Central memory CD4-positive, alpha-beta T cell (primary cell): Measurements from ENCODE around the gene MEF2A.
"Not testable (repeated sequence)": the region's sequence is repeated elsewhere in the genome, so short reads cannot be mapped to it uniquely, and the experiment has no call there.

ENCODE experiments used
- DNase-seq: peaks from one replicate; pipeline ENCODE4 v3.0.0; 2022

Gene MEF2A

GRCh38 chr15:99651023-99651807 lies 85.4 kb downstream of the MEF2A start:
- DNase-seq, result no peak

GRCh38 chr15:99656205-99656604 lies 90.4 kb downstream of the MEF2A start:
- no peak for DNase-seq

- DNase-seq, result no peak
Measured at GRCh38 chr15:99657996-99658395, 92.2 kb downstream of the MEF2A start.

DNA sequence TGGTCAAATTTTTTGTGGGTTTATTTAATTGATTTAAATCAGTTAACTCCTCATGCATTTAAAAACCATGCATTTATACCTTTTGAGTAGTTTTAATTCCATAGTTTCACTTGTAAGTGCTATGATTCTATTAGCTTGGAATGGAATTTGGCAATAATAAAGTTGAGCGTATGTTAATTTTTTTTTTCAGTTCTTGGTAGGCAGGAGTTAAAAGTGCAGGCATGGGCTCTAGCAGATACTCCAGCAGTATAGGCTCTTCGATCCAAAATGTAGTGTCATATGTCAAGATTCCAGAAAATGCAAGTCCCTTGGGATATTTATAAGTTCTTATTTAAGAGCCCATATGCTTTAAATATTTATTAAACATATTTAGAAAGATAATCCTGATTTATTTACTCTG lies 97.1 kb downstream of the MEF2A start:
- DNase-seq, result no peak

GRCh38 chr15:99666073-99666472 lies 100.3 kb downstream of the MEF2A start:
- not testable (repeated sequence) for DNase-seq

DNA sequence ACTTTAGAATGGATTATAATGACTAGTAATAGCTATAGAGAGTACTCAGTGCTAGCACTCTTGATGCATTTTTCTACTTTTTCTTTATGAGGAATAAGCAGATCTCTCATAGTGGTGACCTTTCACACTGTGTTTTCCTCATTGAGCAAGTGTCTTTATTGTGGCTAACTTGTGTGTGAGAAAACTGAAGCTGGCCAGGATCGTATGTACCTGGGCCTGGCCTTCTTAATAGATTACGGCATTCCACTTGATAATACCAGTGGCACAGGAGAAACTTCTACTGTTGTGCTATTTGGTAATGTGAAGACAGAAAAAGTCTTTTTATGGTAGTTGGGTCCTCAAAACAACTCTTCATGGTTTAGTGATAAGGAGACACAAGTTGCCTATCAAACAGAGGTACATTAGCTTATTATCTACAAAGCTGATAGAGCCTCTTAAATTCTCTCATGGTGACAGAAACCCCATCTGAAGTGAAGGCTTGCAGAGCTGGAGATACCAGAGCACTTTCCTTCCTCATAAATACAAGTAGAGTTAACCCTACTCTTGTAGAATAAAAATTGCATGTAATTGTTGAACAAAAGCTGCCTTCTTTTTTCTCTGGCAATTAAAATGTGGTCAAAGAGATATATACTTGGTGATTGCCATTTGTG lies 102.9 kb downstream of the MEF2A start:
- DNase-seq, result no peak

DNA sequence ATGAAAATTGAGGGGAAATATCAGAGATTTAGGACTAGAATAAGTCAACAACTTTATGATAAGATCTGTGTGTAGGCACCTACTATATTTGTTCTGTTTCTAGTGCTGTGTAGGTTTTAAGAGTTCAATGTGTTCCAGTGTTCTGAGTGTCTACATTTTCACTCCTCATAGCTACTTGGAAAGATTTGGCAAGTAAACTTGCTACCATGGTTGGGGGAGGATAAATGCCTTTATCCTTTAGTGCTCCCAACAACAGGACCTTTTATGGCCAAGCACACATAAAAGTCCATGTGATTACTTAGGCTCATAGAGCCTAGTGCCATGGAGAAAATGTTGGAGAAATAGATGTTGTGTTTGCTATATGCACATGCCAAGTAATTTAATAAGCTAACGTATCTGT lies 103.5 kb downstream of the MEF2A start:
- DNase-seq, result no peak

DNA sequence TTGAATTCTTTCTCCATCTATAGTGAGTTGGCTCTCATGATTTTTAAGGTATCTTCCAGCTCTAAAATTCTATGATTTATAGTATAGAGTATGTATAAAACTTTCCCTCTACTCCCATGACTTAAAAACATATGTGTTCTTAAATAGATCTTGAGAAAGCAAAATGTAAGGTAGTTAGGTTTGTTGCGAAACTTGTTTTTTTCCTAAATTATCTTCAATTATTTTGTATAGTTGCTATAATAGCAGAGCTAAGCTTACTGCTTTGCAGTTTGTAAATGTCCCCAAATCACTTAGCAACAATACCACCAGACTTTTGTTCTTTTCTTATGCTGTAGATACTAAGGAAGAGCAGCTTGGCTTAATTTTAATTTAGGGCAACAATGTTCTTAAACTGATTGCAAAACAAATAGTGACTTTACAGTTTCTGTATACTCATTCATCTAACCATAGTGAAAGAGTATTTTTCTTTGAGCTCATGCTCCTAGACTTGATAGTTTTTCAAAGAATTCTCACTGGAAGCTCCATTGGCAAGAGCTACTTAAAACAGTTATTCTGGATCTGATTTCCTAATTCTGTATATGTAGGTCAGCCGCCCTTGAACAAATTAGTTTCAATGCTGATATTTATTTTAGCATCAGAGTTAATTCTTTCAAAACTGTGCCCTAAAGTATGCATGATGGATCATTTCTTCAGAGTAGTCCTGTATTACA lies 106.3 kb downstream of the MEF2A start:
- no peak for DNase-seq

GRCh38 chr15:99673111-99673510 lies 107.3 kb downstream of the MEF2A start:
- no peak for DNase-seq

GRCh38 chr15:99674279-99674678 lies 108.5 kb downstream of the MEF2A start:
- DNase-seq, result no peak

DNA sequence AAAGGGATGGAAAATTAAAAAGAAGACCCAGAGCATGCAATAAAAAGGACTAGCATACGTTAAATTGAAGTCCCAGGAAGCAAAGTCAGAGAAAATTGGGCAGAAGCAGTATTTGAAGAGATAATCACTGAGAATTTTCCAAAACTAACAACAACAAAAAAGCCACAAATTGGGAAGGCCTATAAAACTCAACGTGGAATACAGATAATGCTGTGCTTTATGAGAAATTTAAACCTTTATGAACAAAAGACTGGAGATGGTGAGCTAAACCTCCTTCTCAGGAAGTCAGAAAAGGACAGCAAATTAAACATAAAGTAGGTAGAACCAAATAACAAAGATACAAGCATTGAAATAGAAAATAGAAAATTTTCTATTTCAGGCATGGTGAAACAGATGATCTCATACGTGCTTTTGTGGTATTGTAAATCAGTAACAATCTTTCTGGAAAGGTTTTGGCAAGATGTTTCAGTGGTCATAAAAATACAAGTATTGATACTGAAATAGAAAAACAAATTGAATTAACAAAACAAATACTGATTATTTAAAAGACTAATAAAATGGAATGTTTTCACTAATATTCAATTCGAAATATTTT lies 111.9 kb downstream of the MEF2A start:
- no peak for DNase-seq

DNA sequence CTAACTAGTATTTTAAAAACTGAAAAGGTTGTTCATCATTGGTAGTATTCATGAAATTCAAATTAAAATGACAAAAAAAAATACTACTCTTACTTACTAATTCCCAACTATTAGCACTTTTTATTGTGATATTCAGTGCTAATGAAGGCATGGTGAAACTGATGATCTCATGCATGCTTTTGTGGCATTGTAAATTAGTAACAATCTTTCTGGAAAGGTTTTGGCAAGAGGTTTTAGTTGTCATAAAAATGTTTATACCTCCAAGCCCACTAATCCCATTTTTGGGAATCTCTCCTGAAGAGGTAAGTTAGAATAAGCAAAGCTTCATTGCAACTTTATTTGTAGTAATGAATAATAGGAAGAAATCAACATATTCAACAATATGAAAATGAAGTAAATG lies 114.5 kb downstream of the MEF2A start:
- no peak for DNase-seq

GRCh38 chr15:99681990-99682389 lies 116.2 kb downstream of the MEF2A start:
- no peak for DNase-seq

DNA sequence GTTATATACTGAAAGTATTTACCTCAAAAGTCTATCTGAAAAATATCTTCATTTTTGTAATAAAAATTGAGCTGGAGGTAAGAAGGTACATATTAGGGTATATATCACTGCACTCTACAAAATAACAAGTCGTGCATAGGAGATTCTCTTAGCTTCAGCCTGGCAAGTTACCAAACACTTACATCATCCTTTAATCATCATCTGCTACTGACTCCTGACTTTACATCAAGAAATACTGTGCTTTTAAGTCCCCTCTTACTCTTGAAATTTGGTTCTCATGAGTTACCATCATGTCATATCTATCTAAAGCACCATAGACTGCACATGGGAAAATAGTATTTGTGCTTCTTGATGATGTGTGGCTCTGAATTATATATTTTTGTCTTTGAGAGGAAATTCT lies 116.7 kb downstream of the MEF2A start:
- DNase-seq, result no peak

GRCh38 chr15:99683000-99683670 lies 117.4 kb downstream of the MEF2A start:
- DNase-seq, result no peak

DNA sequence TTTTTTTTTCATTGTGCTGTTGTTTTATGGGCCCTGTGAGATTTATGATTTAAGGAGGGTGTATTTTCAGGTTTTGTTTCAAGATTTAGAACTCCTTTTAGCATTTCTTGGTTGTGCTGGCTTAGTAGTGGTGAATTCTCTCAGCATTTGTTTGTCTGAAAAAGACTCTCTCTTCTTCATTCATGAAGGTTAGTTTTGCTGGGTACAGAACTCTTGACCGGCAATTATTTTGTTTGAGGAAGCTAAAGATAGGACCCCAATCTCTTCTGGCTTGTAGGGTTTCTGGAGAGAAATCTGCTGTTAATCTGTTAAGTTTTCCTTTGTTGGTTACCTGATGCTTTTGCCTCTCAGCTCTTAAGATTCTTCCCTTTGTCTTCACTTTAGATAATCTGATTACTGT lies 120.5 kb downstream of the MEF2A start:
- DNase-seq, result no peak

DNA sequence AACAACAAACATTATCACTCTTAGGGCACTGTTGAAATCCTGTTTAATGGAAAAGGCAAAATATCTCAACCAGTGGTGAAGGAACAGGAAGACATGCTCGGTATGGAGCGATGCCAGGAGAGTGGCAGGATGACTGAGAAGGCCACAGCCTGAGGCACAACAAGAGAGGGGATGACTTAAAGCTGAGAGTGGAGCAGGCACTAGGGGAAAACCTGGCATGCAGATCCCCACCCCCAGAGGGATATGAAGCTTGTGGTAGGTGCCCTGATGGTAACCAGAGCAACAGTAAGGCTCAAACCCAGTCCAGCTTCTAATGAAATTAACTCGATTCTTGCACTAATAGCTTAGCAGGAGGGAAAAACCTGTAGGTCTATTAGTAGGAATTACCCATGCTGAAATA lies 127.0 kb downstream of the MEF2A start:
- DNase-seq, result no peak

- DNase-seq, result no peak
Measured at GRCh38 chr15:99696096-99696495, 130.3 kb downstream of the MEF2A start.

GRCh38 chr15:99702895-99703602 lies 137.3 kb downstream of the MEF2A start:
- no peak for DNase-seq

DNA sequence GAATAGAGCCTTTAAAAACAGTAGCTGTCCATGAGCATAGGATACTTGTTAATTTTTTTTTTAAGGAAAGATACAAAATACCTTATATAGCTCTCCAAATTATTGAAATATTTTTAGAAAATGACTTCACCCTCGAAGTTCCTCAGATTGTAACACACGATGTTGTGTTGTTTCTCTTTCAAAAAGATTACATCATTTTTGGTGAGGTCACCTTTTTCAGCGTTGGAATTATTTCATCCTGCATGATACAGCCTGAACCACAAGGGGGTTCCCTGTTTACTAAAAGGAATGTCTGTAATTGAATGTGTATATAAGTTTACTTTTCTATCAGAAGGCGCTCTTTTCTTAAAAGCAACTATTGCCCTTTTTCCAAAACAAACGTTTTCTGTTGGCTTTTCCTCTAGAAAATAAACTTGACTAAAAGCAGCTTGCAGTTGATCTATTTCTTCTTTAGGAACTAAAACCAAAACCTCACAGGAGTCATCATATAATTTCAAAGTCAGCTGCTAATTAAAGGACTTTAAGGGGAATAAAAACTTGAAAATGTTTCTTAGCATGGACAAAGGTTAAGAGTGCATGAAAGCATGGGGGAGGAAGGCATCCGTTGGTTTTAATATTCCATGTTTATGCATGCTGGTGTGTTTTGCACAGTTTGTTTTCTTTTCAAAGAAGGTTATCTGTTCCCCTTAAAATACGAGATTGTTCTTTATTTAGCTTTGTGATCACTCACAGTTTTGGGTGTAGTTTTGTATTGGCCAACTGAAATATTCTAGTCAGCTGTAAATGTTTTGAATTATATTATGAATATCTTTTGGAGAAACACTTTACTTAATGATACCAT lies 138.0 kb downstream of the MEF2A start:
- peak; percentile 28 for DNase-seq

GRCh38 chr15:99704444-99704838 lies 138.7 kb downstream of the MEF2A start:
- peak; percentile 63 for DNase-seq
